Endothelial cell of umbilical vein (primary cell): Measurements from ENCODE around the gene SNCB. TPM values are rescaled to one million over a fixed set of nuclear protein-coding genes. Genes with fewer than 3 reads are reported as not detected.

Source experiments
- BruUV-seq: library from RNA; stranded (reverse); fragments of 400-500 nt; replicated peaks from 2 replicates; lab custom pipeline; 2021; lab: Mats Ljungman, UMichigan
- CTCF ChIA-PET: fragments of 300-600, 350-600 bp; sonication (Branson Sonifier 250); formaldehyde crosslinking; loops from one replicate; lab custom pipeline; 2021; ENCODE audit warnings: antibody characterized with exemption, inconsistent platforms; lab: Charles Lee
- POLR2A ChIA-PET: fragments of 300-600, 350-600 bp; sonication (Branson Sonifier 250); formaldehyde crosslinking; loops from one replicate; lab custom pipeline; 2021; ENCODE audit warnings: antibody characterized with exemption, inconsistent platforms; lab: Charles Lee
- DNase-seq: peaks from one replicate; pipeline ENCODE4 v3.0.0-alpha.2; 2011; ENCODE audit warnings: low read depth, low spot score
- FAIRE-seq: peaks from 2 replicates; lab custom pipeline; 2011; peaks lifted over from hg19 to GRCh38; lab: Jason Lieb, UNC
- H2AFZ ChIP-seq: 2 replicates; pipeline ENCODE4 v1.6.0; 2012; ENCODE audit warnings: low read depth, low read length, control low read depth, inconsistent platforms
- H3K27ac ChIP-seq: 2 replicates; pipeline ENCODE4 v1.5.1; 2011; ENCODE audit warnings: low read depth, mild to moderate bottlenecking, control low read depth, low read length, moderate library complexity; ENCODE audit not compliant: insufficient read depth
- H3K27me3 ChIP-seq, 2 experiments: 2 replicates each; pipeline versions ENCODE4 v1.6.0 to v1.6.1; 2011; ENCODE audit warnings: low read length in 2 of 2, mixed read lengths in 1 of 2; ENCODE audit not compliant: control insufficient read depth in 2 of 2, insufficient read depth in 2 of 2
- H3K36me3 ChIP-seq, 2 experiments: 2 replicates in 1 of 2; 3 replicates in 1 of 2; pipeline ENCODE4 v1.5.1; 2011; ENCODE audit warnings: low read length in 2 of 2, mild to moderate bottlenecking in 1 of 2, moderate library complexity in 1 of 2; ENCODE audit not compliant: control insufficient read depth in 2 of 2, insufficient read depth in 2 of 2; ENCODE audit errors: extremely low read depth in 1 of 2
- H3K4me1 ChIP-seq: 3 replicates; pipeline ENCODE4 v1.5.1; 2011; ENCODE audit warnings: mild to moderate bottlenecking, low read length; ENCODE audit not compliant: control insufficient read depth, insufficient read depth; ENCODE audit errors: extremely low read depth
- H3K4me2 ChIP-seq: 2 replicates; pipeline ENCODE4 v1.6.1; 2011; ENCODE audit warnings: low read length, control low read depth, mixed read lengths; ENCODE audit not compliant: insufficient read depth
- H3K4me3 ChIP-seq, 3 experiments: fragments of 200-600 bp in 1 of 3; sonication (generic), shearing (Covaris generic) in 1 of 3; replicated peaks in 1 of 3; 2 replicates each; pipeline ENCODE4 v1.5.1; 2011 to 2016; ENCODE audit warnings: control low read depth in 3 of 3, low read length in 3 of 3, mild to moderate bottlenecking in 2 of 3, inconsistent platforms in 1 of 3, low read depth in 1 of 3, moderate library complexity in 1 of 3; ENCODE audit not compliant: insufficient read depth in 1 of 3
- H3K79me2 ChIP-seq: 2 replicates; pipeline ENCODE4 v1.6.0; 2012; ENCODE audit warnings: low read length, inconsistent platforms; ENCODE audit not compliant: control insufficient read depth, insufficient read depth
- H3K9ac ChIP-seq: replicated peaks from 2 replicates; pipeline ENCODE3; 2011; ENCODE audit warnings: low read length, control low read depth; ENCODE audit not compliant: insufficient read depth; ENCODE audit errors: extremely low read depth
- H3K9me1 ChIP-seq: replicated peaks from 3 replicates; pipeline ENCODE4 v1.6.0; 2011; ENCODE audit warnings: mild to moderate bottlenecking, low read length; ENCODE audit not compliant: control insufficient read depth, insufficient read depth; ENCODE audit errors: extremely low read depth
- H3K9me3 ChIP-seq: replicated peaks from 2 replicates; pipeline ENCODE4 v1.5.1; 2012; ENCODE audit warnings: low read length, inconsistent platforms; ENCODE audit not compliant: control insufficient read depth, insufficient read depth
- H4K20me1 ChIP-seq: replicated peaks from 2 replicates; pipeline ENCODE3; 2011; ENCODE audit warnings: mild to moderate bottlenecking, low read length; ENCODE audit not compliant: control insufficient read depth, insufficient read depth; ENCODE audit errors: extremely low read depth
- CTCF ChIP-seq, 2 donors: IDR thresholded peaks; 1 replicate in 1 of 2; 2 replicates in 1 of 2; pipeline ENCODE4 v1.5.1; 2011; ENCODE audit warnings: low read length in 2 of 2, mild to moderate bottlenecking in 2 of 2, moderate library complexity in 2 of 2, control low read depth in 1 of 2, inconsistent platforms in 1 of 2, low read depth in 1 of 2; ENCODE audit not compliant: insufficient read depth in 1 of 2; ENCODE audit errors: extremely low read depth in 1 of 2
- EZH2 ChIP-seq: IDR thresholded peaks from 2 replicates; pipeline ENCODE4 v1.6.1; 2012; ENCODE audit warnings: borderline replicate concordance, low read depth, mild to moderate bottlenecking, moderate library complexity, low read length, inconsistent platforms; ENCODE audit not compliant: severe bottlenecking
- FOS ChIP-seq: IDR thresholded peaks from 2 replicates; pipeline ENCODE4 v1.6.1; 2011; ENCODE audit warnings: mild to moderate bottlenecking, low read length, moderate library complexity, borderline replicate concordance; ENCODE audit not compliant: insufficient read depth
- GATA2 ChIP-seq: IDR thresholded peaks from 2 replicates; pipeline ENCODE4 v1.7.0; 2011; ENCODE audit warnings: low read depth, mild to moderate bottlenecking, moderate library complexity, mixed read lengths, low read length; ENCODE audit not compliant: insufficient read length, insufficient read depth
- JUN ChIP-seq: IDR thresholded peaks from 2 replicates; pipeline ENCODE4 v1.6.1; 2011; ENCODE audit warnings: borderline replicate concordance, low read depth; ENCODE audit not compliant: insufficient read length, insufficient read depth
- MYC ChIP-seq: IDR thresholded peaks from one replicate; pipeline ENCODE4 v1.6.1; 2011; ENCODE audit warnings: mild to moderate bottlenecking, low read depth, low read length
- POLR2A ChIP-seq: IDR thresholded peaks from 2 replicates; pipeline ENCODE4 v1.6.1; 2012; ENCODE audit warnings: low read depth, mild to moderate bottlenecking, control low read depth, low read length
- POLR2AphosphoS5 ChIP-seq: IDR thresholded peaks from 2 replicates; pipeline ENCODE4 v1.6.1; 2012; ENCODE audit warnings: low read depth, mild to moderate bottlenecking, control low read depth, low read length, moderate library complexity; ENCODE audit not compliant: insufficient read depth
- dilution Hi-C: fragments of 300-500 bp; cut with MboI; formaldehyde crosslinking; loops from one replicate; pipeline ENCODE4 v1.15.0; 2019; ENCODE audit warnings: low sequenced_read_pairs; ENCODE audit not compliant: extremely low pct_ligation_motif_present
- intact Hi-C: fragments of 100-400 bp; cut with micrococcal nuclease; formaldehyde crosslinking; loops from one replicate; pipeline ENCODE4 v1.10.0; 2022
- polyA plus RNA-seq, 4 experiments: library from polyadenylated mRNA; depleted of rRNA in 3 of 4; stranded (reverse) in 3 of 4; unstranded in 1 of 4; fragments of >200 nt; gene quantifications; 2 replicates each; pipeline versions ENCODE4 v1.2.1 to v1.2.3, GENCODE V29; 2011 to 2012; ENCODE audit warnings: missing spikeins in 1 of 4
- total RNA-seq: library from RNA; stranded (reverse); gene quantifications from 2 replicates; pipeline ENCODE4 v1.2.3, GENCODE V29; 2021
- TF ChIP-seq, protein P1 (sequence below): IDR thresholded peaks from 2 replicates; pipeline ENCODE4 v1.6.1; 2011; ENCODE audit not compliant: insufficient read depth, insufficient read length

Gene SNCB
- total and polyA plus RNA-seq, 2 donors (not counting 3 experiments of a cell fraction or from before 2014, with no cell fraction given): 0.08 TPM; not detected in 1

GRCh38 chr5:176640616-176641015 lies 10.3 kb upstream of the SNCB start:
- H3K27ac ChIP-seq: no peak overlapping the region
- TF ChIP-seq FOS: no peak
- TF ChIP-seq POLR2AphosphoS5: no peak
- TF ChIP-seq JUN: no peak
- TF ChIP-seq POLR2A: no peak
- TF ChIP-seq GATA2: no peak
- TF ChIP-seq CTCF (IDR thresholded peaks at IDR 0.05; ENCODE audit: extremely low read depth in 1 of 2, insufficient read depth in 1 of 2, low read depth in 1 of 2, low read length in 2 of 2): no peak
- TF ChIP-seq MYC: no peak
- TF ChIP-seq, protein P1, sequence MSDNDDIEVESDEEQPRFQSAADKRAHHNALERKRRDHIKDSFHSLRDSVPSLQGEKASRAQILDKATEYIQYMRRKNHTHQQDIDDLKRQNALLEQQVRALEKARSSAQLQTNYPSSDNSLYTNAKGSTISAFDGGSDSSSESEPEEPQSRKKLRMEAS: no peak
- TF ChIP-seq EZH2: no peak
- intact Hi-C loops: no loop called here
- no peaks in the 10 kb centered on the region for H3K79me2 ChIP-seq
- BruUV-seq: no TSS peak
- H4K20me1 ChIP-seq: no peaks in the 10 kb centered on the region
- H3K9me1 ChIP-seq: no peaks in the 10 kb centered on the region
- no peaks in the 10 kb centered on the region for H3K9me3 ChIP-seq
- H3K36me3 ChIP-seq: no peaks in the 10 kb centered on the region
- no peak overlapping the region for H3K9ac ChIP-seq
- H2AFZ ChIP-seq: no peak overlapping the region
- DNase-seq: no peak
- H3K4me1 ChIP-seq: no peaks in the 10 kb centered on the region
- ChIA-PET POLR2A (no interaction called here), CTCF (interaction anchor here (2.0 kb wide), 1 partner anchor 20 kb away, joined by 9 read pairs; no protein-coding TSS in a partner anchor)
- no peak overlapping the region for H3K4me3 ChIP-seq
- no peak overlapping the region for H3K4me2 ChIP-seq
- FAIRE-seq: no peak
- dilution Hi-C loops: no loop called here
- H3K27me3 ChIP-seq: peaks cover under 1 to 8% of the 10 kb centered on the region in 2 experiments
